Activated CD8-positive, alpha-beta memory T cell treated with anti-CD3 and anti-CD28 coated beads, Interleukin-2, amount 50 U/mL, for 4 hours (primary cell): Measurements from ENCODE around the gene CXADR.

Experiments
- DNase-seq: peaks from one replicate; pipeline ENCODE4 v3.0.0-alpha.2; 2020

Gene CXADR

DNA sequence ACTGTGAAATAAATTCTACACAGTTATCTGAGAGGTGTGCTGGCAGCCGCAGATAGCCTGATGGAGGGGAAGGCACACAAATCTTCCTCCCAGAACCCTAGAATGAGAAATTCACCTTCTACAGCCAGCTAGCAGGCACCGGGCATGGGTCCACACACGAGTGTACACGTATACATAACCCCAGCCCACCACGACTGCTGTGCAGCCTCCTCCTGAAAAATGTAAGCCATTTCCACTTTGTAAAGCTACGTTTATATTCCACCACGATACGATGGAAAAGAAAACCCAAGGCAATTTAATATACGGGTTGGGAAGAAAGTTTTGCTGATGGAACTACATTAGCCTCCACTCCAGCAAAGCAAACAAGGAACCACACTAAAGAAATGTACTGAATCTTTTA is 98.1 kb downstream of the CXADR start:
- no peak for DNase-seq

DNA sequence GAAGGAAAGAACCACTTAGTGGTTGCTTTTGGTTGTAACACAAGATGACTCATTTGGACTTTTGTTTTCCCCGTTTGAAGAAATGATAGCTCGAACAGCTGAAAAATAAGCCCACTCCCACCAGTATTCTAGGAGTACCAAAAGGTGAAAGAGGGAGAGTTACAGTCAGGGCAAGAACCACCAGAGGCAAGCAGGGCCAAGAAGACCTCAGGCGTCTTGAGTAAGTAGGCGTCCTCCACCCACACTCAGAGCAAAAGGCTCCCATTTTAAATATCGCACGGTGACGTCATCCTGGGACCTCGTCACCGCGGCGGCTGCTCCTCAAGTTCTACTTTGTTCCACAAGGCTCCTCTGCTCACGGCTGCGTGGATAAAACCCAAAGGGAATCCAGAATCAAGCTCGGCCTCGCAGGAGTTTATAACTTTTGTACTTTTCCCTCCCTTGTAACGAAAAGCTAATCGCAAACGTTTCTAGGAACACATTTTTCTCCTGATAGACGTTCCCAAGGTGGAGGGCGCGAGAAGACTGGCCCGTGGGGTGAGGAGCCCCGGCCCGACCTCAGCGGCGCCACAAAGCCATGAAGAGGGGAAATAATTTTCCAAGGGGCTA is 98.7 kb downstream of the CXADR start:
- DNase-seq: peak; percentile 84

DNA sequence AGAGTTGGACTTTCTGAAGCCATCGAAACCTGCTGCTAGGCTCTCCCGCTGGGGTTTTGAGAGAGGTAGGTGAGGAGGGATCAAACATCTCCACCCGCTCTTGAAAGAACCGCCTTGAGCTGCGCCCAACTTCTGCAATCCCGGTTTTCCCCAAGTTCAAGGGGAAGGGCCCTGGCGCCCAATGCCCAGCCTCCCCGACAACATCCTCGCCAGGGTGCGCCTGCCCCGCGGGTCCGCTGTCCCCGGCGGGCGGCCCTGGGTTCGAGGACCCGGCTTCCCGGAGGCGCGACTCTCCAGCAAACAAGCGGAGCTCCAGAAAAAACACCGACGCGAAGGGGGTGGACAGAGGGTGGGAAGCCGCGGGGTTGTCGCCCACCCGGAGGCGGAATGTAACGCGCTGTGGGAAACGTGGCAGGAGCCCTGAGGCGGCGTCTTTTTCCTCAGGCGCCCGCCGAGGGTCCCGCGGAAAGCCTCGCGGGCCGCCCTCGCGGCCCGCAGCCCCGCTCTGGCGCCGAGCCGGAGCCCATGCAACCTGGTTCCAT is 99.3 kb downstream of the CXADR start:
- peak; percentile 26 for DNase-seq

GRCh38 chr21:17612565-17613241 is 99.9 kb downstream of the CXADR start, which contains the start of gene BTG3:
BTG3 (minus strand) TSS chr21:17612901; CDS start chr21:17609144, 3,757 bp downstream.
- DNase-seq: peak; percentile 86

- DNase-seq: no peak
These were observed 100.4 kb downstream of the CXADR start for GRCh38 chr21:17613242-17613676.

GRCh38 chr21:17616831-17617230 is 104.0 kb downstream of the CXADR start:
- no peak for DNase-seq

- DNase-seq: no peak
These were observed 109.2 kb downstream of the CXADR start for GRCh38 chr21:17622018-17622417.

- no peak for DNase-seq
These were observed 118.4 kb downstream of the CXADR start for GRCh38 chr21:17631195-17631594.

DNA sequence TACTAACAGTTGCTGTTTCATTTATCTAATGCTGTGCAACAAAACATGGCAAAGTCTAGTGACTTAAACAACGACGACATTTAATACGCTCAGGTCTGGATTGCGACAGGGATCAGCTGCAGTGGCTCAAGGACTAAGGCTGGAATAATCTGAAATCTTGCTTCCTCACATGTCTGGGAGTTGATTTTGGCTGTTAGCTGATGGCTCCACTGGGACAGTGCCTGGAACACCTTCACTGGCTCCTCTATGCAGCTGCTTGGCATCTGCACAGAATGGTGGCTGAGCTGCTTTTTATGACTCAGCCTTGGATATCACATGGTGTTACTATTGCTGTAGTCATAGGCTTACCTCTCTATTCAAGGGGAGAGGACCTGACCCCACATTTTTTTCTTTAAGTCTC is 123.9 kb downstream of the CXADR start:
- DNase-seq: no peak

- DNase-seq: no peak
These were observed 128.0 kb downstream of the CXADR start for GRCh38 chr21:17640821-17641220.
